Mucosa of gallbladder (tissue), 1 donor: ENCODE results near the gene ADGRD1. TPM values are rescaled to one million over a fixed set of nuclear protein-coding genes. Genes with fewer than 3 reads are reported as not detected.

Experiments
- DNase-seq: peaks from one replicate; pipeline ENCODE4 v3.0.0-alpha.2; 2020; ENCODE audit warnings: low spot score
- total RNA-seq: library from RNA; stranded (reverse); gene quantifications from one replicate; pipeline ENCODE4 v1.2.1, GENCODE V29; 2021
- donor health status: DM: no; HTN: no; CAD: no.

Gene ADGRD1
- total RNA-seq, 1 donor from 2014 or later = 96.1 TPM

DNA sequence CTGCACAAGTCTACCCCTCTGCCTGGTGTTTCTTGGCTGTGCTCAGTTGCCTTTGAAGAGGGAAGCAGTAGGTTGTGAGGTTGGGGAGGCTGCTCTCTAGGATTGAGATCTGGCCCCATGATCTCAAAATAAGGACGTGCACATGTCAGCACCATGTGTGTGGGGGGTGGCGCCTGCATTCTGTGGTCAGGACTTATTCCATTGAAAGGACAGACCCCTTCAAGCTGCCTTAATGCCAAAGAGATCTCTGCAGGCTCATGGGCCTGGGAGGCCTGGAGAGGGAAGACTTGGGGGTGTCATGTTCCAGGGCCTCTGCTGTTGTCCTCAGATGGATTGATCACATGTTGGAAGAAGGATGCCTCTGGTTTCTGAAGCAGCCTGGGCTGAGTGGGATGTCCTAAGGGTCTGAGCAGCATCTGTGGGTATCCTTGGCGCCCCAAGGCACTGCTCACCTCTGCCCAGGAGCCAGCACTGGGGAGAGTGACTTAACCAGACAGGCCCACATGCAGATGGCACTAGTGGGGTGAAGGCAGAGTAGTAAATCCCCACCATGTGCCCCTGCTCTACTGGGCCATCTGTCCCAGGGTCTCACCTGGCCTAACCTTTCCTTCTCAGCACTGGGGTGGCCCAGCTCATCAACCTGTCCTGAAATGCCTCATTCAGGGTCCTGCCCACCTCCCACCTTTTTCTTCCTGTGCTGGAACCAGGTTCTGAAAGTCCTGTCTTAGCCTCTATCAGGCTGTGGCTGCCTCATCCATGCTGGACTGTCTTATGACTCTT is 118.9 kb downstream of the ADGRD1 start:
- DNase-seq = no peak

DNA sequence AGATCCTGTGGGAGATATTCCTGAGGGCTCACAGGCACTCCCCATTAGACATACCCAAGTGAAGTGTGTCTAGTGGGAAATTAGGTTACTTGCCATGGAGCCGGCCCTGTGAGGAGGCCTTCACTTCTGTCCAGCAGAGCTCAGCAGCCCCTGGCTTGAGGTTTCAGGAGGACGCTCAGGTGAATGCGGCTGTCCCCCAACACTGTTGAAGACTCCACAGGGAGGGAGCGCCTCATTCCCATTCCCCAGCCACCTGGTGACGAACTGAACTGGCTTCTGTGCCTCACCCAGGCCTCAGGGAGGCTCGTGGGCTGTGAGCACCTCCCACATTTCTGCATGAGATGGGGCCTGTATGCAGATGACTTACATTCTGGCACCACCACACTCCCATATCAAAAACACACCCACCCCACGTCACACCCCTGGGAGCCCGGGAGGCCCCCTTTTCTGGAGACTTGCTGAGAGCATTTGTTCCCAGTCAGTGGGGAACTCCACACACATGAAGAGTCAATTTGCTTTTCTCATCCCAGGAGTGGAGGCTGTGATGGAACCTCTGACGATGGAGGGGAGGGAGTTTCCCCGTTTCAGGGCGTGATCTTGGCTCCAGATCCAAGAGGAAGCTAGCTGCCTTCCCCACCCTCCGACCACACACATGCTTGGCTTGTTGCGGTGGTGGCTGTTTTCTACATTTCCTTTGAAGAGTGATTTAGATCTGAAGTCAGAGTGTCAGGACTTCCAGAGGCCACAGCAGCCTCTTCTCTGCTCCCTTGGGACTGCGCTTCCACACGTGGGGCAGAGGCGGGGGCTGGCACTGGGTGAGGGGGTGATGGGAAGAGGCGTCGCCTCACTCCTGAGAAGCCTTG is 120.7 kb downstream of the ADGRD1 start:
- peak; percentile 53 for DNase-seq

DNA sequence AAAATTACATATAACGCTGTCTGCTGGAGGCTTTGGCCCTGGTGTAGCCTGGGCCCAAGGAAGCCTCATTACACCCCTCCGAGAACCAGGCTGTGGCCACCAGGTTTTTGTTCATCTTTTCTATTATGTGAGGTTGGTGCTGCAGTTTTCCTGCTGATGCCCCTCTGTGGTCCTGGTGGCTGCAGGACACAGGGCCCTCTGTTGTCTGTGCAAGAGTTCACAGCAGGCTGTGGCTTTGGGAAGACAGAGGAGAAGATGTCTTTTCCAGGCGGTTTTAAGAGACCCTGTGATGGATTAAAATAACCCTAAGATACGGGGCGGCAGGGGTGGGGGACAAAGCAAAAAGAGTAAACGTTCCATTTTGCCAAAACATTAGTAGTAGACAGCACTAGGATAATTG is 121.5 kb downstream of the ADGRD1 start:
- DNase-seq = no peak

DNA sequence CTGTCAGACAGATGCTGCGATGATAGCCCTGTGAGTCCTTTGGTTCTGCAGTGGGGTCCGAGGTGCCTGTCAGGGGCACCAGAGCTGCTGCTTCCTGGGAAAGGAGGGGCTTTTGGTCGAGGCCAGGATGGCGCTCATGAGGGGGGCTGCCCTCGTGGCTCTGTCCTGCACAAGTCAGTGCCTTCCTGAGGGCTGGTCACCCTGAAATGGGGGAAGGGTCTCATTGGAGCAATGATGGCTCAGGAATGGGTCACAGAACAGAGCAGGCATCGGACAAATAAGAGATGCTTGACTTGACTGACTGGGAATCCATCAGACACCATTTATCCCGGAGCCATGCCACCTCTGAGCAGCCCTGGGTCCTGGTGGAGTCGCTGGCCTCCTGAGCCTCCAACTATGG is 121.9 kb downstream of the ADGRD1 start:
- DNase-seq = no peak

DNA sequence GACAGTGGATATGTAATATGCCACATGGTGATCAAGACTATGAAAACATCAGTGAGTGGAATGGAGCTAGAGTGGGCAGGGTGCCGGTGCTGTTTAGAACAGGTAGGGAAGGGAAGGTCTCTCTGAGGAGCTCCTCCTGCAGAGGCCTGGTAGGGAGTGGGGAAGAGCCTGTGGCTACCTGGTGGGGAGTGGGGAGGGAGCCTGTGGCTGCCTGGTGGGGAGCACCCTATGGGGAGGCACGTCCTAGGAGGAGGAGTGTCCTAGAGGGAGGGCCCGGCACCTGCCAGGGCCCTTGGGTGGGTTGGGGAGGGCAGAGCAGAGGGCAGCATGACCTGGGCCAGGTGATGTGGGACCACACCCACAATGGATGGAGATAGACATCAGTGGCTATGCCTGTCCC is 122.6 kb downstream of the ADGRD1 start:
- no peak for DNase-seq

DNA sequence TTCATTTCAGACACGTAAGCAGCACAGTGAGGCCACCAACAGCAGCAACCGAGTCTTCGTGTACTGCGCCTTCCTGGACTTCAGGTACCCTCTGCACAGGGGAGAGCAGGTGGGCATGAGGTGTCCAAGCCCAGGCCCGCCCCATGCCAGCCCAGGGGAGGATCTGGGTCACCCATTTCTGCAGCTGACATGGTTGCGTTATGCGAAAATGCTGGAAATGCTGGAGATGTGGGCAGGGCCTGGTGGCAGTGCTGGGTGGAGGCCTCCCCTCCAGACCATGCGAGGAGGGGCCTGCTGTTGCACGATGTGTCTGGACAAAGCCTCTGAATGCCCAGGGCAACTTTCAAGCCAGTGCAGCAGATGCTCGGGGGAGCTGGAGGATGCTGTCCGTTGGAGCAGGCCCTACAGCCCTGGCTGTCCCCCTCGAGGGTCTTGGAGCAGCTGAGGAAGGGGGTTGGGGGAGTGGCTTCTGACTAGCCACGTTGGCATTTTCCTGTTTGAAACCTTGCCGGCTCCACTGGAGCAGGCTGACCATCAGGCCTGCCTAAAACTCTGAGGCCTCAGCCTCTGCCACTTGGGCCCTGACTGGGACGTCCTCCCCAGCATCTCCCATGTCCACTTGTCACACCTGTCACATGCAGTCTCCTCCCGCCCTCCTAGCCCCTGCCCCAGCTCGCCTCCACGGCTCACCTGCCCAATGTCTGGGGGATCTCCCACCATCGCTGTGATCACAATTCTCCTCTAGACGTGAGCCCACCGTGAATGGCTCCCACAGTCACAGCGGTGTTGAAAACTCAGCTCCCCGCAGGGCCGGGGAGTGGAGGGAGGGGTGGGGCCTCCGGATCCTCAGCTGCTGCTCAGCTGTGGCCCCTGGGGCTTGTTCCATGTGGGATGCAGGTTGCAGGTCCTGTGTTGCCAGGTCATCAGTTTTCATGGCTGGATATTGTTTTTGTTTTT is 123.4 kb downstream of the ADGRD1 start:
- DNase-seq = no peak

DNA sequence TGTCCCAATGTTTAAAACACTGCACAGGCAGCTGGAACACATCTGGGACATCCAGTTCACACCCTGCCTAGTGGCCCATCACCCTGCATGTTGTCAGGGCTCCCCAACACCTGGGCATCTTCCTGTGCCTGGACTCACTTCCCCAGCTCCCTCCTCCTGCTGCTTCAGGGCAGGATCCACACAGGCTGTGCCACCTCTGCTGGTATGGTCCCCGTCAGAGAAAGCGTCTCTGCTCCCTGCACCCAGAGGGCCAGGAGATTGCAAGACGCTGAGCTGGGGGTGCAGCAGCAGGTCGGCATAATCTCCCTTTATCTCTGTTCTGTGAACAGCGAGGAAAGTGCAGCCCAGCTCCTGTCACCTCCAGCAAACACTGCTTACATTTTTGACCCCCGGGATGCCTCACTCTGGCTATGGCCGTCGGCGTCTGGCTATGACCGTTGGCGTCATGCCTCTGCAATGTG is 124.3 kb downstream of the ADGRD1 start:
- DNase-seq = no peak

DNA sequence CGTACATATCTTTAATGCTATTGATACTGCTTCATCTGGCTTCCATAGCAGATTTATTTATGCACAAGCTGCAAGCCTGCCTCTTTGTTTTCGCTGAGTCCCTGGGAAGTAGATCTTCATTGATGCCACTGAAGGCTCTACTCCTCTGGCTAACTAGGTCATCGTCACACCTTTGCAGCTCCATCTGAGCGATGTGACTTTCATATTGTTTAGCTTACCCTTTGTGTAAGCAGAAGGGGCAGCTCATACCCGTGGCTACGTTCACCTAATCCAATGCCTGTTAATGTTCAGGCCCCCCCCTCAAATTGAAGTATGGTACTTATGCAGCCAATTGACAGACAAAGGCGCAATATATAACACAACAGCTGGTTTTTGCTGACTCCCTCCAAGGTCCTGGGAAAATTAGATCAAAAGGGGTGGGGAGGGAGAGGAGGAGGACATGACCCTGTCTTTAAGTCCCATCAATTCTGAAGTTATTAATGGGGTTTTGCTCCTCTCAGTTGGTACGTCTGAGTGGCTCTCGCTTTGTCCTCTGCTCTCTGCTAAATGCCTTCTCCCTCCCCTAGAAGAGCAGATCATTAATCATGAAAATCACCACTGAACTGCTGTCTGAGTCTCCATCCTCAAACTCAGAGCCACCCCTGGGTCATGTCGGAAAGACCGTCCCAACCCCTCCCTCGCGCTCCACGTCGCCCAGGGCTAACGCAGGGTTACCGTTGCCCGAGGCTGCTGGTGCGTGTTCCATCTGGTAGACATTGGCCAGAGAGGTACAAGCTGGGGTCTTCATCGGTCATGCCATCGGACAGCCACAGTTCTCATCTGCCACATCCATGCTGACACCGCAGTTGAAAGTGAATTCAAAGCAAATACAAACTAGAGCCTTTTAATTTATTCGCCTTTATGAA is 128.8 kb downstream of the ADGRD1 start:
- no peak for DNase-seq

DNA sequence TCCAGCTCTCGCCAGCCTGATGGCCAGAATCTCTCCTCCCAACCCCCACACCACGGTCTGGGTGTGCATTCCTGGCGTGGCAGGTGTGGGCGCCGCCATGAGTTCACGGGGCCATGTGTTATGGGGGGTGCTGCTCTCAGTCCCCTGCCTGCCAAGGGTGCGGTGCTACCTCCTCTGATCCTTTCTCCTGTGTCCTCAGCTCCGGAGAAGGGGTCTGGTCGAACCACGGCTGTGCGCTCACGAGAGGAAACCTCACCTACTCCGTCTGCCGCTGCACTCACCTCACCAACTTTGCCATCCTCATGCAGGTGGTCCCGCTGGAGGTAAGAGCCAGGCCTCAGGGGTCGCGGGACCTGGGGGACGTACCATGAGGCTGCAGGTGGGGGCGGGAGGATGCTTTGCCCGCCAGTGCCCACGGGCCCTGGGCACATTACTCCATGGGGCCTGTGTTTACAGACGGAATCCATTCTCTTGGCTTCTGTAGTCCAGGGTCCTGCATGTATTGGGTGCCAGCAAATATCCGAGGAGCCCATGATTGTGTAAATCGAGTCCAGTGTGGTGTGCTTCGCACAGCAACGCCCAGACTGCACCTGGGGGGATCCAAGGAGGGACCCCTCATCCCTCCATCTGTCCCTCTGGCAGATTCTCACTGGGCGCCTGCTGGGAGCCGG is 130.8 kb downstream of the ADGRD1 start:
- no peak for DNase-seq

DNA sequence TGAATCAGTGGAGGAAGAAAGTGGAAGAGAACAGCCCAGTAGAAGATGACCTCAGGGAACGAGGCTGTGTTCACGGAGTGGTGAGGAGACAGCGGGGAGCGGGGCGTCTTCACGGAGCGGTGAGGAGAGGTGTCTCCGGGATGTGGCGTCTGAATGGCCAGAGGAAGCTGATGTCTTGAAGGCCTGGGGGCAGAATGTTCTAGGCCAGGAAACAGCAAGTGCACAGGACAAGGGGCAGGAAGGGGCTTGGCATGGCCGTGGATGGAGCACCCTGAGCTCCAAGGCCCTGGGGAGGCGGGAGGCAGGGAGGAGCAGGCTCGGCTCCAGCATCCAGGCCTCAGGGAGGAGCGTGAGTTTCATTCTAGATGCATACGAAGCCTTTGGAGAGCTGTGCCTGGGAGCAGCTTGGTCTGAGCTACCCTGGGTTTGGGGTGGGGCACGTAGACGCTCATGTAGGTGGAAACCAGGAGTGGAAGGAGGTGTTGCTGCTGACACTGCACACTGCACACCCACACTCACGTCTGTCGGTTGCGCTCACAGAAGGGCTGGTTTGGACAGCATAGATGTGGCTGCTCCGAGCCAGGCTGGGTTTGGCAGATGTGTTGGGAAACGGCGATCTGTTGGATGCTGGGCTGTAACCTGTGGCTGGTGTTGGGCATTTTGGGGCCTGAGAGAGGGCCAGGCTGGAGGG is 131.6 kb downstream of the ADGRD1 start:
- DNase-seq = no peak

DNA sequence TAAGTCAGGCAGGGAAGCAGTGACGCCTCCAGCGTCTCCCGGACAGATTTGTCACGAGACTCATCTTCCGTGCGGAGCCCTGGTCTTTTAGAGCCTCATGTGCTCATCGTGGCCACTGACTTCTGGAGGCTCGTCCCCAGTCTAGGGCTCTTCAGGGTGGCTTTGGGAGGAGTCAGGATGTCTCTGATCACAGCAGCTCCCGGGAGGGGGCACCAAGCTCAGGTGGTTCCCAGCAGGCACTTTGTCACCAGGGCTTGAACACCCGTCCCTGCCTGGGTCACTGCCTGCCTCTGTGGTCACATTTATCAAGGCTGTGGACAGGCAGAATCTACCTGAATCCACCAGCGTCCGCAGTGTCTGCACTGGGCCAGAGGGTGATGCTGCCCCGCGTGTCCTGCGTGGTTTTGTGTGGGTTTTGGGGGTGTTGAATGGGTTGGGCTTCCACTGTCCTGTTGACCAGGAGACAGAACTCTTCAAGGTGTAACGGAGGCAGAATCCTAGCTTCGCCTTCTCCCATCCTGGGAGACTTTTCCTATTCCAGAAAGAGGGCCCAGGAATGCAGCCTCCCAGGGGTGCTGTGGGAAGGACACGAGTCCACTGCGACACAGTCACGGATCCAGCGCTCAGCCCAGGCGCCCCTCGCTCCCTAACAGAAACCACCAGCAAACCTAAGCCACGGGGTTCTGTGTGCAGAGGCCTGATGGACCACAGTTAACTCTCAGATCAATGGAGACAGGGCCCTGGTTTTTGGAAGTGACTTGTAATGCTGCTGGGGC is 132.3 kb downstream of the ADGRD1 start:
- no peak for DNase-seq

DNA sequence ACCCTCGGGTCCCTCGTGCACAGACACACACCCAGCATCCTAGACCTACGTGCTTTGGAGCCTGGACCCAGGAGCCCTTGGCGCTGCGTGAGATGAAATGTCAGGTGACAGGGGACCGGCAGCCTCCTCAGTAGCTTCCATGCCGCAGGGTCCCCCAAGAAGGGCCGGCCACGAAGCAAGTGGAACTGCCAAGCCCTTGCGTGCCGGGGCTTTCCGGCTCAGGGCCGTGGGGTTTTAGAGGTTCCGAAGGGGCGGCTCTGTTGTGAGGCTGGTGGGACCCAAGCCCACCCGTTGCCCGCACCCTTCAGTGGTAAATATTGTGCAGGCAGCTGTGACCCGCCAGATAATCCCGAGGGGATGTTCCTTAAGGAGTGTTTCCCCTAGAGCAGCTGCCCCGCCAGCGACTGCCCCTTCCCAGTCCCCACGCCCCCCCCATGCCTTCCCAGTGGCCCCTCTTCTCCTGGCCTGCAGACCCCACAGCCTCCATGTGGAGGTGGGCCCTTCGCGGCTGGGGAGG is 133.7 kb downstream of the ADGRD1 start:
- DNase-seq = no peak

DNA sequence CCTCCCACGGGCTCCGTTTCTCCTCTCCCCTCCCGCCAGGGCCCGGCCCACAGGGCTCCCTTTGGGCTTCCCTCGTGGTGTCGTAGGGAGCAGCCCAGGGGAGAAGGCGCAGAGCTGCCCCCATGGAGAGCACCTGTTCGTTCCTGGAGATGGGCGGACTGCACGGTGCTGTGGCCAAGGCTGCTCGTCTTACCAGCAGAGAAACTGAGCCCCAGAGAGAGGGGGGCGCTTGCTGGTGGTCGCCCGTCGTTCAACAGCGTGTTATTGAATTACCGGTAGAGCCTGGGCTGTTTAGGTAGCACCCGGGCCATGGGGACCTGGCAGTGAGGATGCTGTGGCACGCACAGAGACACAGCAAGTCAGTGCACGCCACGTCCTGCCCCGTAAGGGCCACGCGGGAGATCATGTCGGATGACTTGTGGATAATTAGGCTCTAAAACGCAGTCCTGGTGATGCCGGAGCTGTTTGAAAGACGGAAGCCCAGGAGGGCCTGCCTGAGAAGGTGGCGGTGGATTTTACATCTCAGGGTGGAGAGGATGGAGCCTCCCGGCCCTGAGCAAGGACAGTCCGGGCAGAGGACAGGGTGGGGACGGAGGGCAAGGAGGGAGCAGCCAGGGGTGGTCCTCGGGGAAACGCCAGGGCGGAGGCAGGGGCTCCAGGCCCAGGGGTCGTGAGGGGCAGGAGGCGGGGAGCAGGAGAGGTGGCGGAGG is 134.4 kb downstream of the ADGRD1 start:
- no peak for DNase-seq

DNA sequence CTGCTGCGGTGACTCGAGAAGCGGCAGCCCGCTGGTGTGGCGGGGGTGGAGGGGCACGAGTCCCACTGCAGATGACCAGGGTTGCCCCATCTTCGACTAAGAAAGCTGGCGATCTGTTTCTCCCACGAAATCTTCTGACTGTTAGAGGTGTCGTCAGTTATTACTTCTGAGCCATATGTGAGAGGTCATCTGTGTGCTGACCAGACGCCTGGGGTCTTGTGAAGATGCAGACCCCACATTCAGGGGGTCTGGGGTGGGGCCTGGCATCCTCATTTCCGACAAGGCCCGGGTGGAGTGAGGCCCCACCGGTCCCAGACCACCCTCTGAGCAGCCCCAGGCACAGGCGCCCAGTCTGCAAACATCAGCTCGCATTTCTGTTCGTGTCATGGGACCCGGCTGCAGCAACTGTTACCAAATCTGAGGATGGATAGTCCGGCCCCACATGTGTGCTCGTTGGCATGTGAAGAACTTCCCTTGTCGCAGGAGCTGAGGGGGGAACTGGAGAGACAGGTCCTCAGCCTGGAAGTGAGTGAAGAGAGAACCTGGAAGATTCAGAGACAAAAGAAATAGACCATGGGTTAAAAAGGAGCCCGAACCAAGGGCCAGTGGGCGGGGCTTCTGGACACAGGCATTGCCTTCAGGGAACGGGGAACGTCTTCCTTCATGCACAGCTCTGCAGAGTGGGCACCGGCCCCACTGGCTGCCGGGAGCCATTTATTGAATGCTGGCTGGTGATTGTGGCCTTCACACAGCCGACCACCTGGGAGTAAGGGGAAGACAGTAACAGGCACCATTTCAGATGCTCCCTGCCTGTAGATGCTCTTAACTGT is 135.2 kb downstream of the ADGRD1 start:
- DNase-seq = no peak

DNA sequence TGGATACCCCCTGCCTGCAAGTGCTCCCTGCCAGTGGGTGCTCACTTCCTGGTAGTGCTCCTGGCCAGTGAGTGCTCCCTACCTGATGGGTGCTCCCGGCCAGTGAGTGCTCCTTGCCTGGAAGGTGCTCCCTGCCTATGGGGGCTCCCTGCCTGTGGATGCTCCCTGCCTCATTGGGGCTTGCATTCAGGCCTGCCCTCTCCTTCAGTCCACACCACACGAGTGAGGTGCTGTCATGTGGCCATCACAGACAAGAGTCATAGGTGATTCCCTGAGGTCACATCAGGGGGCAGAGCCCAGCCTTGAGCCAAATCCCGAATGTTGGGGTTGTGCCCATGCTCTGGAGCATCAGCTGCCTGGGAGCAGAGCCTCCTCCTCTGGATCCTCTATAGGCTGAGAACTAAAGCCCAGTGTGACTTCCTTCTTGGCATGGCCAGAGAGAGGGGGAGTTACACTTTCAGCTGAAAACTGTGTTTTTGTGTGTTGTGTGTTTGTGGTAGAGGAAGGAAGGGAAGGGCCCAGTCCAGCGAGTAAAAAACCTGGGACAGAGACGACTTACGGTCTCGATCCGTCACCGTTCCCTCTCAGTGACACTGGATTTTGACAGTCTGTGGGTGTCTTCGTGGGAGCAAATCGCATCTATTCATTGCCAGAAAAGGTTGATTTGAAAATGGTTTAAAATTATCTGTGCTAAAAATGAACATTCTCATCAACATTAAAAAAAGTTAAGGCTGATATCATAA is 136.0 kb downstream of the ADGRD1 start:
- no peak for DNase-seq
